GM18861 (cell line): ENCODE measurements around the gene SVOPL.
"Not testable (repeated sequence)": the region's sequence is repeated elsewhere in the genome, so short reads cannot be mapped to it uniquely, and the experiment has no call there.

Source experiments
- ATAC-seq: cut with Tn5 transposase; IDR thresholded peaks from one replicate; pipeline ENCODE4 v1.9.1; 2021; ENCODE audit not compliant: unreplicated experiment

SVOPL gene

GRCh38 chr7:138700857-138701536 lies at the start of gene SVOPL:
SVOPL (minus strand) TSS chr7:138701362; CDS start chr7:138679045, 22,317 bp downstream.
- no peak for ATAC-seq

GRCh38 chr7:138750473-138750872 lies 49.3 kb upstream of the SVOPL start:
- no peak for ATAC-seq

- ATAC-seq: no peak
Measured at GRCh38 chr7:138749960-138750359, 48.8 kb upstream of the SVOPL start.

- no peak for ATAC-seq
Measured at GRCh38 chr7:138748666-138749065, 47.5 kb upstream of the SVOPL start.

GRCh38 chr7:138746073-138746472 lies 44.9 kb upstream of the SVOPL start:
- no peak for ATAC-seq

GRCh38 chr7:138745189-138745588 lies 44.0 kb upstream of the SVOPL start:
- ATAC-seq: no peak

- ATAC-seq: no peak
Measured at GRCh38 chr7:138741453-138741735, 40.2 kb upstream of the SVOPL start.

- no peak for ATAC-seq
Measured at GRCh38 chr7:138739859-138740258, 38.7 kb upstream of the SVOPL start.

GRCh38 chr7:138738551-138739335 lies 37.6 kb upstream of the SVOPL start:
- peak; percentile 84 for ATAC-seq

- ATAC-seq: no peak
Measured at GRCh38 chr7:138738114-138738513, 37.0 kb upstream of the SVOPL start.

GRCh38 chr7:138735399-138735798 lies 34.2 kb upstream of the SVOPL start:
- ATAC-seq: no peak

GRCh38 chr7:138731733-138732132 lies 30.6 kb upstream of the SVOPL start:
- not testable (repeated sequence) for ATAC-seq

- ATAC-seq: no peak
Measured at GRCh38 chr7:138729444-138729843, 28.3 kb upstream of the SVOPL start.

GRCh38 chr7:138727336-138728099 lies 26.4 kb upstream of the SVOPL start:
- no peak for ATAC-seq

- ATAC-seq: no peak
Measured at GRCh38 chr7:138726288-138726687, 25.1 kb upstream of the SVOPL start.

GRCh38 chr7:138720286-138720685 lies 19.1 kb upstream of the SVOPL start:
- no peak for ATAC-seq

- ATAC-seq: no peak
Measured at GRCh38 chr7:138716889-138717288, 15.7 kb upstream of the SVOPL start.

- no peak for ATAC-seq
Measured at GRCh38 chr7:138713191-138713590, 12.0 kb upstream of the SVOPL start.

- ATAC-seq: no peak
Measured at GRCh38 chr7:138712652-138713051, 11.5 kb upstream of the SVOPL start.

- no peak for ATAC-seq
Measured at GRCh38 chr7:138710536-138711385, 9.6 kb upstream of the SVOPL start.

GRCh38 chr7:138705167-138705566 lies 4.0 kb upstream of the SVOPL start:
- ATAC-seq: no peak
